Aorta (tissue), 5 donors: ENCODE data around the gene SPATA21. TPM values are rescaled to one million over a fixed set of nuclear protein-coding genes. Genes with fewer than 3 reads are reported as not detected.
A peak's percentile ranks its signal among the peaks of the same experiment; 100 is the strongest.

Source experiments
- ATAC-seq: fragments of 200-7000 bp; cut with Tn5 transposase; one replicate; pipeline ENCODE4 v1.9.1; 2022; ENCODE audit warnings: moderate library complexity; ENCODE audit not compliant: low FRiP score
- DNase-seq, 2 donors: peaks; one replicate each; pipeline ENCODE4 v3.0.0-alpha.2; 2020
- H3K27ac ChIP-seq, 2 donors: one replicate each; pipeline ENCODE4 v1.5.1; 2013; ENCODE audit warnings: low read length in 2 of 2, mild to moderate bottlenecking in 2 of 2, moderate library complexity in 2 of 2, control low read depth in 1 of 2, inconsistent platforms in 1 of 2, low read depth in 1 of 2
- H3K27me3 ChIP-seq, 2 donors: one replicate each; pipeline ENCODE4 v1.6.1; 2013; ENCODE audit warnings: control low read depth in 1 of 2, low read length in 1 of 2, mild to moderate bottlenecking in 1 of 2, moderate library complexity in 1 of 2; ENCODE audit not compliant: insufficient read depth in 2 of 2, control insufficient read depth in 1 of 2
- H3K36me3 ChIP-seq, 2 donors: one replicate each; pipeline ENCODE4 v1.6.1; 2013; ENCODE audit warnings: control low read depth in 1 of 2, low read length in 1 of 2, mild to moderate bottlenecking in 1 of 2; ENCODE audit not compliant: insufficient read depth in 2 of 2, control insufficient read depth in 1 of 2
- H3K4me1 ChIP-seq, 2 donors: one replicate each; pipeline ENCODE4 v1.6.1; 2013; ENCODE audit warnings: low read length in 2 of 2, control low read depth in 1 of 2, mild to moderate bottlenecking in 1 of 2, moderate library complexity in 1 of 2; ENCODE audit not compliant: insufficient read depth in 2 of 2, control insufficient read depth in 1 of 2
- H3K4me3 ChIP-seq, 2 donors: one replicate each; pipeline ENCODE4 v1.5.1; 2013; ENCODE audit warnings: low read length in 2 of 2, control low read depth in 1 of 2, mild to moderate bottlenecking in 1 of 2
- H3K9me3 ChIP-seq: one replicate; pipeline ENCODE4 v1.6.1; 2013; ENCODE audit warnings: mild to moderate bottlenecking, low read length; ENCODE audit not compliant: control insufficient read depth
- WGBS, 2 donors: extraction: QIAGEN DNeasy Blood & Tissue Kit; methylation state at CpG; one replicate each; pipeline ENCODE4 v1.1.7; 2013; 5-methylcytosine and 5-hydroxymethylcytosine counted together
- intact Hi-C, 2 donors: fragments of 100-400 bp; cut with DNase I; formaldehyde crosslinking; loops; one replicate each; pipeline versions ENCODE4 v1.14.2 to v1.15.0; 2022
- polyA plus RNA-seq, 2 donors: library from polyadenylated mRNA; stranded (reverse); fragments of 200-250 nt; gene quantifications; one replicate each; pipeline ENCODE4 v1.2.3, GENCODE V29; 2013
- total RNA-seq, 2 donors: library from RNA; stranded (reverse); fragmentation: NEBNext Ultra II Directional; extraction: Animal tissue kit (Norgen Biotek cat#: 25700); gene quantifications; one replicate each; pipeline ENCODE4 v1.2.1, GENCODE V29; 2021
- donor health status: healthy with polysubstance abuse.
- donor health status: Bipolar disorder and iron deficiency.
- donor health status: DM: no; HTN: no; CAD: no.
- donor health status: DM: no; HTN: no; CAD: no.
- donor health status: DM: yes; HTN: yes; CAD: no.

The SPATA21 gene
- total and polyA plus RNA-seq, 4 donors = 0.33 to 0.38 TPM; not detected in 2

DNA sequence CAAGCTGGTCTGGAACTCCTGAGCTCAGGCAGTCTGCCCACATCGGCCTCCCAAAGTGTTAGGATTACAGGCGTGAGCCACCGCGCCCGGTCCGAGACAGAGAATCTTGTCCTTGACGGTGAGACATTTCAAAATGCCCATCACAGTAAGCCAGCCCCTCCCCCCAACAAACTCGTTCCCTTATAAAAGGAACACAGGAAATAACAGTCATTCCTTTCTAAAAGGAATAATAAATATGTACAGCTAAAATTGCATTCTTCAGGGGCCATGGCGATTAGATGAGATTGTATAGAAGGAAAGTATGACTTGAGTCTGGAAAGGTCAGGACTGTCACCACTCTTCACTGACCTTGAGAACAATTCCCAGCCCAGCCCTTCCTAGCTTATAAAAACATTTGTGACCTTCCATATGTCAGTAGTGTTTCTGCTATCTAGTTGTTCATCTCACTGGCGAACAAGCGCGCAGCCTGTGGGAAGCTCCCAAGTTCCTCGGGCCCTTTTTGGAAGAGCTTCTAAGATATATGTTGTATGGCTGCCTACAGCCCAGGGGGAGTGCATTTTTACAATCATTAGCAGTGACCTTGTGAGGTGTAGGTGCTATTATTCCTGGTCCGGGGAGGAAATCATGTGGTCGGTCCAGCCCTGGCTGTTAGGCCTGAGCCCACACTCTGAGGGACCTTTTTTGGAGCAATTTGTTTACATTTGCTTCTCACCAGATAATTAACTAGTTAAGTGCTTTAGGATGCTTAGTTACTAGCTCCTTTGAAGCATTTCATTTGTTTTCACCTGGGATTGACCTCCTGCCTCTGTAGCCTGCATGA, 61.5 kb downstream of the SPATA21 start:
- 38% methylated on average over 15 of the region's 15 CpGs for WGBS, 2 donors
- intact Hi-C loops = no loop called here
- H3K36me3 ChIP-seq = no peaks in the 10 kb centered on the region
- ATAC-seq (no peak), DNase-seq (no peak)
- no peaks in the 10 kb centered on the region for H3K27me3 ChIP-seq
- peak overlapping the region in 1 of 2 donors; percentile 94 for H3K27ac ChIP-seq
- H3K4me1 ChIP-seq = peaks cover 15 to 17% of the 10 kb centered on the region in 2 donors
- peak overlapping the region in 1 of 2 donors; percentile 7 for H3K4me3 ChIP-seq
- no peaks in the 10 kb centered on the region for H3K9me3 ChIP-seq

GRCh38 chr1:16374266-16374665, 63.0 kb downstream of the SPATA21 start:
- H3K9me3 ChIP-seq = no peaks in the 10 kb centered on the region
- H3K27me3 ChIP-seq = no peaks in the 10 kb centered on the region
- ATAC-seq (no peak), DNase-seq (peak in 1 of 2 donors; percentile 38)
- intact Hi-C loops = no loop called here
- 35 to 47% methylated on average over 3 of the region's 3 CpGs for WGBS, 2 donors
- H3K27ac ChIP-seq = peak overlapping the region in 1 of 2 donors; percentile 87
- peaks cover 14 to 15% of the 10 kb centered on the region in 2 donors for H3K4me1 ChIP-seq
- no peak overlapping the region for H3K4me3 ChIP-seq
- no peaks in the 10 kb centered on the region for H3K36me3 ChIP-seq

DNA sequence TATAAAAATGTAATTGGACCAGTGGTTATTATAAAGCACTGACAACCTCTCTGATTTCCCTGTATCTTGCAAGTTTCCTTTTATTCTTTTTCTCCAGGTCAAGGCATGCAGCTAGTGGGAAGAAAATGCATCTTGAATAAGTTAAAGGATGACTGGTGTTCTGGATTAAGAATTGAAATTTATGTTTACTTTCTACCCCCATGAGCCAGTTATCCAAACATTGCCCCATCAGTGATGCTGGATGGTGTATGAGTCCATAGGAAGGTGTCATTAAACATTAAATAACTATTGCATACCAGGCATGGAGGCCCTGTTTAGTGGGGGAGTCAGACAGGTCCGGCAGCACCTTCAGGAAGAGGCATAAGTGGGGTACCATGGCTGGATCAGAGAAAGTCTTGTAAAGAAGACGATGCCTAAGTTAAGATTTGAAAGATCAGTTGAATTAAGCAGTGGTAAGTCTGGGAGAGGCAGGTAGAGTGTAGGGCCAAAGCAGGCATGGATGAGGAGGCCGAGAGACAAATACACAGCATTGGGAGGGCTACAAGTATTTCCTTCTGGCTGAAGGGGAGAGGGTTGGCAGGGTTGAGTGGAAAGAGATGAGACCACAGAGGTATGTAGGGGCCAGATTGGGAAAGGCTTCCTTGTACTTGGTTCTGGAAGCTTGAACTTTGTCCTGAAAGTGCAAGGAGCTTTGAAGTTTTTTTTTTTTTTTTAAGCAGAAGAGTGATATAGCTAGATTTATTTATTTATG, 64.5 kb downstream of the SPATA21 start:
- intact Hi-C loops = no loop called here
- no peak for ATAC-seq
- Histone ChIP-seq H3K9me3 (no peaks in the 10 kb centered on the region), H3K4me1 (peaks cover 15% of the 10 kb centered on the region in 2 donors), H3K27ac (peak overlapping the region in 1 of 2 donors; percentile 59), H3K27me3 (no peaks in the 10 kb centered on the region), H3K4me3 (no peak overlapping the region), H3K36me3 (no peaks in the 10 kb centered on the region)
- WGBS, 2 donors = 87 to 92% methylated on average over 3 of the region's 3 CpGs
- peak in 1 of 2 donors; percentile 2 for DNase-seq

DNA sequence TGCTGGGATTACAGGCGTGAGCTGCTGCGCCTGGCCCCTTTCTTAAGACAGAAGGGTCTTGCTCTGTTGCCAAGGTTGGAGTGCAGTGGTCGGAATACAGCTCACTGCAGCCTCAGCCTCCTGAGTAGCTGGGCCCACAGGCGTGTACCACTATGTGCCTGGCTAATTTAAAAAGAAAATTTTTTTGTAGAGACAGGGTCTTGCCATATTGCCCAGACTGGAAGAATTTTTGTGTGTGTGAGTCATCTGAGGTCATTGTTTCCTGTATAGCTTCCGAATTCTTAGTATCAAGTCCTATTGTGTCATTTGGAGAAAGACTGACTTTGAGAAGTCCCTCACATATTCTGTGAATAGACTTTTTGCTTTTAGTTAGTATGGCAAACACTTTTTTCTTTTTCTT, 65.5 kb downstream of the SPATA21 start:
- Histone ChIP-seq H3K36me3 (no peaks in the 10 kb centered on the region), H3K4me3 (no peak overlapping the region), H3K9me3 (no peaks in the 10 kb centered on the region), H3K27ac (no peak overlapping the region), H3K27me3 (no peaks in the 10 kb centered on the region), H3K4me1 (peaks cover 15% of the 10 kb centered on the region in 2 donors)
- DNase-seq = peak in 1 of 2 donors; percentile 20
- ATAC-seq = no peak
- intact Hi-C loops = no loop called here
- 59 to 62% methylated on average over 5 of the region's 5 CpGs for WGBS, 2 donors

GRCh38 chr1:16369821-16370220, 67.4 kb downstream of the SPATA21 start:
- H3K27me3 ChIP-seq = no peaks in the 10 kb centered on the region
- WGBS, 2 donors = 90 to 92% methylated on average over 4 of the region's 4 CpGs
- DNase-seq (no peak), ATAC-seq (no peak)
- H3K4me1 ChIP-seq = peaks cover 9 to 15% of the 10 kb centered on the region in 2 donors
- intact Hi-C loops = loop anchor here (2.0 to 5.0 kb wide), 2 partner anchors 15 to 72 kb away; partner anchors contain the start of gene NECAP2 (in 1 of the 2)
- no peak overlapping the region for H3K27ac ChIP-seq
- no peaks in the 10 kb centered on the region for H3K36me3 ChIP-seq
- no peak overlapping the region for H3K4me3 ChIP-seq
- H3K9me3 ChIP-seq = no peaks in the 10 kb centered on the region

DNA sequence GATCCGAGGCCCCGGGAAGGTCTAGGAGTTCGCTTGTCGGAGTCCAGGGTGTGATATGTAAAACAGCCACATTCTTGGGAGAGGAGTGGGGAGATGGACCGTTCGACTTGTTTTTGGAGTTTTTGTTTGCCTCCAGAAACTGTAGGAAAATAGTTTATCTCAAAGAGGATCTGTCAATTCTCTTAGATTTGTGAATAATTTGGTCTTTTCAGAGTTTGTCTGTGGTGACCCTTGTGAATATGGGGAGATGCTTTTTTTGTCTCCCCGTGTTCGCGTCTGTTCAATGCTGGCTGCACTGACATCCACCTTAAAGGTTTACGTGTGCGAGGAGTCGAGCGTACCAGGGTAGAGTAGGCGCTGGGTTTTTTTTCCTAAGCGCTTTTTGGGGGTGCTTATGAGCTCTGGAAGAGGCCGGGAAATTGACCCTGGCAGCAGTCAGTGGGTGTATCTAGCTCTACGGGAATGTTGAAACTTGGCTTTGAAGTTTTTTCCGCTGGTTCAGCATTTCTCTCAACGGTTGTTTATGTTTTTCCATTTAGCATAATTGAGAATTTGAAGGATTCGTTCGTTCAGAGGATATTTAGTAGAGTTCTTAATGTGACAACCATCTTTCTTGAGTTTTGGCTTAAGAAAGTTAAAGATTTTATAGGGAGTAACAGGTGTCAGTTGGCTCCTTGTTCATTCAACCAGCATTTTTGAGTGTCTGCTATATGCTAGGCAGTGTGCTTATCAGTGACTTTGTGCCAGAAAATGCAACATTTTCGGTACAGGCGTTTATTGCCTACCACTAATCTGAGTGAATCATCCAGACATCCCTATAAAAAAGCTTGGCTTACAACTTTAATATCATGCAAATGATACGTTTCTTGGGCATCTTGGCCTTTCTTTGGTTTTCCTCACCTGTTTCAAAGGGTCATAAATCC, 69.0 kb downstream of the SPATA21 start:
- no peaks in the 10 kb centered on the region for H3K27me3 ChIP-seq
- intact Hi-C loops = loop anchor here (2.0 to 5.0 kb wide), 3 partner anchors 17 to 74 kb away; partner anchors contain the start of gene NECAP2 (in 2 of the 2)
- DNase-seq (peak in 1 of 2 donors; percentile 52), ATAC-seq (no peak)
- peaks cover 8 to 9% of the 10 kb centered on the region in 2 donors for H3K4me1 ChIP-seq
- no peaks in the 10 kb centered on the region for H3K36me3 ChIP-seq
- no peaks in the 10 kb centered on the region for H3K9me3 ChIP-seq
- WGBS, 2 donors = 0 to 1% methylated on average over 24 of the region's 24 CpGs
- peak overlapping the region; percentile 56 to 92 for H3K4me3 ChIP-seq
- peak overlapping the region; percentile 72 to 95 for H3K27ac ChIP-seq

DNA sequence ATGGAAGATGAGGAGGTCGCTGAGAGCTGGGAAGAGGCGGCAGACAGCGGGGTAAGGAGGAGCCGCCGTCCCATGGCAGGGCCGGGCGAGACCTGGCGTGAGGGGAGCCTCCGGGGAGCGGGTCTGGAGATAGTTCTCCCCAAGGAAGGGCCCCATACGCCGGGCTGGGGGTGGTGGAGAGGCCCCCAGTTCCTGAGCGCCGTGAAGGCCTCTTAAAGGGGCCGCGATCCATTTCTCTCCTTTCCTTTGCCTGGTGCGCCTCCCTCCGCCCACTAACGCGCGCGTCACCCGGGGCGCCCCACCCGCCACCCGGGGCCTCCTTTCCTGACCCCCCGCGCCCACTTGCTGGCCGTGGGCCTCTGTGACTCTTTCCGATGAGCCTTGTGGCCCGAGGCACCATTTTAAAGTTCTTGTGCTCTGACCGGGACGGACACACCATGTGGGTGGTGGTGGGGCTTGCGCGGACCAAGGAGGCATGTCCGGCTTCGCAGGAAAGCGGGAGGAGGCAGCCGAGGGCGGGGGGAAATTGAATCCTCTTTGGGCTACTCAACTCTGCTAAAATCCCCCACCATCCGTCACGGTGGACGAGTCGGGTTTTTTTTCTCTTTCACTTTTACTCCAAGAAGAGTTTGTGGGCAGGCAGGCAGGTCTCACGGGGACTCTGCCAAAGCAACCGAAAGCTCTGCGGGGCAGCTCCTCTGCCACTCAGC, 69.8 kb downstream of the SPATA21 start:
- peak; percentile 91 for ATAC-seq
- 0 to 2% methylated on average over 38 to 47 of the region's 47 CpGs for WGBS, 2 donors

More for the DNA sequence above, 69.8 kb downstream of the SPATA21 start:
- intact Hi-C loops = loop anchor here (2.0 to 5.0 kb wide), 2 partner anchors 73 to 75 kb away; partner anchors contain the start of gene NECAP2 (in 2 of the 2)
- no peaks in the 10 kb centered on the region for H3K9me3 ChIP-seq
- peaks cover 3% of the 10 kb centered on the region in 2 donors for H3K4me1 ChIP-seq
- H3K36me3 ChIP-seq = no peaks in the 10 kb centered on the region
- no peaks in the 10 kb centered on the region for H3K27me3 ChIP-seq
- H3K4me3 ChIP-seq = peak overlapping the region; percentile 56 to 92
- DNase-seq = peak; percentile 91 to 95
- H3K27ac ChIP-seq = peak overlapping the region; percentile 72 to 95
